A549 (cell line): ENCODE measurements around the gene PPP1R12C. TPM values are rescaled to one million over a fixed set of nuclear protein-coding genes. Genes with fewer than 3 reads are reported as not detected.

Experiments
- ATAC-seq, 2 experiments: fragments of 200-7000 bp in 1 of 2; fragments of >200 bp in 1 of 2; cut with Nextera tagmentation in 1 of 2; cut with Tn5 transposase in 1 of 2; 3 replicates each; pipeline versions ENCODE4 v1.8.0 to v1.9.1; 2018 to 2020; ENCODE audit warnings: mild to moderate bottlenecking in 1 of 2, moderate library complexity in 1 of 2
- CTCF ChIA-PET: fragments of 300-600 bp; sonication (Branson Sonifier 250); formaldehyde crosslinking; extraction: SDS; loops from one replicate; lab custom pipeline; 2021; ENCODE audit warnings: antibody characterized with exemption, inconsistent platforms; lab: Yijun Ruan, JAX
- POLR2A ChIA-PET: fragments of 350-600 bp; formaldehyde crosslinking; extraction: SDS; loops from one replicate; lab custom pipeline; 2021; ENCODE audit warnings: antibody characterized with exemption, inconsistent platforms; lab: Yijun Ruan, JAX
- DNase-seq, 2 experiments: peaks; one replicate each; pipeline versions ENCODE4 v3.0.0 to v3.0.0-alpha.2; 2011 to 2016; ENCODE audit warnings: low read depth in 1 of 2, low spot score in 1 of 2
- FAIRE-seq: peaks from 2 replicates; lab custom pipeline; 2011; peaks lifted over from hg19 to GRCh38; lab: Jason Lieb, UNC
- H3K27ac ChIP-seq, 2 experiments: fragments of >200 bp; sonication (Bioruptor Twin); formaldehyde crosslinking; 3 replicates each; pipeline ENCODE4 v1.5.1; 2016 to 2017
- H3K4me1 ChIP-seq: fragments of >200 bp; sonication (Bioruptor Twin); formaldehyde crosslinking; 3 replicates; pipeline ENCODE4 v1.6.1; 2016
- H3K4me2 ChIP-seq: fragments of >200 bp; sonication (Bioruptor Twin); formaldehyde crosslinking; 3 replicates; pipeline ENCODE4 v1.6.1; 2016
- H3K4me3 ChIP-seq: fragments of >200 bp; sonication (Bioruptor Twin); formaldehyde crosslinking; 3 replicates; pipeline ENCODE4 v1.5.1; 2016
- H3K9me3 ChIP-seq: fragments of >200 bp; sonication (Bioruptor Twin); formaldehyde crosslinking; 3 replicates; pipeline ENCODE4 v1.6.1; 2016
- CEBPB ChIP-seq, 2 experiments: fragments of >200 bp in 1 of 2; sonication (Bioruptor Twin) in 1 of 2; formaldehyde crosslinking in 1 of 2; IDR thresholded peaks; 2 replicates each; pipeline ENCODE4 v1.6.1; 2012 to 2016
- EHF ChIP-seq: fragments of 250-450 bp; sonication (Bioruptor Pico); IDR thresholded peaks from 2 replicates; pipeline ENCODE4 v1.5.0; 2020; ENCODE audit warnings: mild to moderate bottlenecking
- FOSB ChIP-seq: fragments of 250-450 bp; sonication (Bioruptor Pico); IDR thresholded peaks from 2 replicates; pipeline ENCODE4 v1.5.0; 2020; ENCODE audit warnings: mild to moderate bottlenecking, moderate library complexity
- GATA3 ChIP-seq: IDR thresholded peaks from 2 replicates; pipeline ENCODE4 v1.6.1; 2012; ENCODE audit warnings: borderline replicate concordance
- MYC ChIP-seq: IDR thresholded peaks from 2 replicates; pipeline ENCODE4 v1.6.1; 2012; ENCODE audit warnings: mild to moderate bottlenecking, inconsistent platforms, low read length, improper control_type of control experiment, borderline replicate concordance
- NR3C1 ChIP-seq: fragments of >200 bp; sonication (Bioruptor Twin); formaldehyde crosslinking; IDR thresholded peaks from 3 replicates; pipeline ENCODE4 v1.6.1; 2017
- RAD21 ChIP-seq, 2 experiments: fragments of >200 bp in 1 of 2; sonication (Bioruptor Twin) in 1 of 2; formaldehyde crosslinking in 1 of 2; IDR thresholded peaks in 1 of 2; conservative IDR thresholded peaks in 1 of 2; 2 replicates in 1 of 2; 3 replicates in 1 of 2; pipeline ENCODE4 v1.6.1; 2012 to 2018; ENCODE audit warnings: inconsistent platforms in 1 of 2
- RFX5 ChIP-seq: fragments of 450-650 bp; IDR thresholded peaks from 2 replicates; pipeline ENCODE4 v1.7.1; 2014; ENCODE audit warnings: antibody characterized with exemption, mild to moderate bottlenecking, moderate library complexity
- SMC3 ChIP-seq: fragments of >200 bp; sonication (Bioruptor Twin); formaldehyde crosslinking; IDR thresholded peaks from 3 replicates; pipeline ENCODE4 v1.6.1; 2018; ENCODE audit warnings: inconsistent platforms
- TFCP2L1 ChIP-seq: fragments of 250-450 bp; sonication (Bioruptor Pico); IDR thresholded peaks from 2 replicates; pipeline ENCODE4 v1.5.0; 2021; ENCODE audit warnings: mild to moderate bottlenecking
- WGBS: methylation state at CpG from one replicate; pipeline ENCODE4 v1.1.6; 2017; ENCODE audit errors: missing lambda C conversion rate; 5-methylcytosine and 5-hydroxymethylcytosine counted together
- polyA plus RNA-seq, 4 experiments: library from polyadenylated mRNA; depleted of rRNA in 3 of 4; stranded (reverse); fragments of >200 nt; fragmentation: RNase III in 1 of 4; extraction: RNeasy Plus Mini Kit Qiagen cat#74134 plus additional on column Dnase treatment in 1 of 4; gene quantifications; 2 replicates in 3 of 4; 3 replicates in 1 of 4; pipeline ENCODE4 v1.2.3, GENCODE V29; 2011 to 2017
- TF ChIP-seq, protein P1 (sequence below): fragments of 200-600 bp; sonication (generic); IDR thresholded peaks from 2 replicates; pipeline ENCODE4 v1.6.1; 2016; ENCODE audit warnings: antibody characterized with exemption, mild to moderate bottlenecking, moderate library complexity
- TF ChIP-seq, protein P2 (sequence below): fragments of 250-450 bp; sonication (Bioruptor Pico); IDR thresholded peaks from 2 replicates; pipeline ENCODE4 v1.5.0; 2021; ENCODE audit warnings: mild to moderate bottlenecking, moderate library complexity, borderline replicate concordance
- TF ChIP-seq, protein P3 (sequence below): fragments of 150-350 bp; IDR thresholded peaks from 2 replicates; pipeline ENCODE4 v1.6.1; 2014; ENCODE audit warnings: low read depth, mild to moderate bottlenecking, low read length
- TF ChIP-seq, protein P4 (sequence below): IDR thresholded peaks from 2 replicates; pipeline ENCODE4 v1.6.1; 2012
- TF ChIP-seq, protein P5 (sequence below): fragments of >200 bp; sonication (Bioruptor Twin); formaldehyde crosslinking; IDR thresholded peaks from 3 replicates; pipeline ENCODE4 v1.5.1; 2016

PPP1R12C gene
- polyA plus RNA-seq, 2 of the 4 experiments (the other 2 are of a cell fraction) = 22.0 to 70.3 TPM

DNA sequence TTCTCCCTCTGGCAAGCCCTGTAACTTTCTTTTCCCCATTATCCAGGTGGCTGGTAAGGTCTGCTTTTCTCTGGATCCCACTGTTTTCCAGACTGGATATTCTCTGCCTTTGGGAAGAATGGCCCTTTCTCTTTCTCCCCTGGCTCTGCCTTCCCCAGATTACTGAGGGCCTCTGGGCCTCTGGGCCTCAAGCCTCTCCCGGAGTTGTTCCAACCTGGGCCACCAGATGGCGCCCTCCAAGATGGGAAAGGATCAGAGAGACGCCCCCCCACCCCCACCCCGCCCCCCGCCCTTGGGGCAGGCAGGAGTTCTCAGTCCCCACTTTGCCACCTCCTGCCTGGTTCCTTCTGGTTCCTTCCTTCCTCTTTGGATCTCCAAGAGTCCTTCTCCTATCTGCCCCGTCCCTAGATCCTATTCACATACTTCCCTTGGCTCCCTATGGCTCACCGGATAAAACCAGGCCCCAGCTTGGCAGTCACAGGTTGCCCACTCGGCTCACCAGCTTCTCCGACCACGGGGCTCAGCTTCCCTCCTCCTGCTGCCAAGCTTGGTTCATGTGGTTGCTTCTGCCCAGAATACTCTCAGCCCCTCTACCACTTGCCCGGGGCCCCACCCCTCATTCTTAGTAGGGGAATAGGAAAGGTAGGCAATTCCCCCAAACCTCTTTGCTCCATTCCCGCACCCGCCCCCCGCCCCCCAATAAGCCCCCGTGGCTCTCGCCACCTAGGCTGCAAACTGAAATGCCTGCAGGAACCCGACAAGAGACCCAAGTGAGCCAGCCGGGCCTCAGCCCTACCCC, 28.7 kb downstream of the PPP1R12C start:
- 53% methylated on average over 11 of the region's 18 CpGs for WGBS
- no peak for FAIRE-seq

DNA sequence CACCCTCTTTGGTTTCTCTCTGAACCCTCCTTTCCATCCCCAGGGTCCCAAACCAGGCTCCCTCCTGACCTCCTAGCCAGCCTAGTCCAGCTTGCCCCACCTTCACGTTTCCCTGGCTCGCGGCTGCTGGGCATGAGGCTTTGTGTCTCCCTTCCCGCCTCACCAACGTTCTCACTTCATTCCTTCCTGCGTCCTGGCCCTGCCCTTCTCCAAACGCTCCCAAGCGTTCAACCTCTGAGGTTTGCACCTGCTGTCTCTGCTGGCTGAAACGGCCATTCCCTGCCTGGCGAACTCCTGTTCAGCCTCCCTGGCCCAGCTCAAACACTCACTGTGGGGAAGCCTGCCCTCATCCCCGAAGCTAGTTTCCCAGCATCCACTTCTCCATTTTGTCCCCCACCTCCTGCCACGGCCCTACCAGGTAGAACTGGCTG, 29.4 kb downstream of the PPP1R12C start:
- no peak overlapping the region for H3K27ac ChIP-seq
- TF ChIP-seq FOSB (CRISPR knock-in tag) (no peak), CEBPB (IDR thresholded peaks at IDR 0.05) (no peak), TFCP2L1 (CRISPR knock-in tag) (no peak), EHF (CRISPR knock-in tag) (no peak), SMC3 (no peak), GATA3 (no peak), MYC (no peak), RAD21 (conservative IDR thresholded peaks at IDR 0.05 in 1 of 2, IDR thresholded peaks at IDR 0.05 in 1 of 2) (no peak), RFX5 (no peak), NR3C1 (no peak)
- TF ChIP-seq, protein P1, sequence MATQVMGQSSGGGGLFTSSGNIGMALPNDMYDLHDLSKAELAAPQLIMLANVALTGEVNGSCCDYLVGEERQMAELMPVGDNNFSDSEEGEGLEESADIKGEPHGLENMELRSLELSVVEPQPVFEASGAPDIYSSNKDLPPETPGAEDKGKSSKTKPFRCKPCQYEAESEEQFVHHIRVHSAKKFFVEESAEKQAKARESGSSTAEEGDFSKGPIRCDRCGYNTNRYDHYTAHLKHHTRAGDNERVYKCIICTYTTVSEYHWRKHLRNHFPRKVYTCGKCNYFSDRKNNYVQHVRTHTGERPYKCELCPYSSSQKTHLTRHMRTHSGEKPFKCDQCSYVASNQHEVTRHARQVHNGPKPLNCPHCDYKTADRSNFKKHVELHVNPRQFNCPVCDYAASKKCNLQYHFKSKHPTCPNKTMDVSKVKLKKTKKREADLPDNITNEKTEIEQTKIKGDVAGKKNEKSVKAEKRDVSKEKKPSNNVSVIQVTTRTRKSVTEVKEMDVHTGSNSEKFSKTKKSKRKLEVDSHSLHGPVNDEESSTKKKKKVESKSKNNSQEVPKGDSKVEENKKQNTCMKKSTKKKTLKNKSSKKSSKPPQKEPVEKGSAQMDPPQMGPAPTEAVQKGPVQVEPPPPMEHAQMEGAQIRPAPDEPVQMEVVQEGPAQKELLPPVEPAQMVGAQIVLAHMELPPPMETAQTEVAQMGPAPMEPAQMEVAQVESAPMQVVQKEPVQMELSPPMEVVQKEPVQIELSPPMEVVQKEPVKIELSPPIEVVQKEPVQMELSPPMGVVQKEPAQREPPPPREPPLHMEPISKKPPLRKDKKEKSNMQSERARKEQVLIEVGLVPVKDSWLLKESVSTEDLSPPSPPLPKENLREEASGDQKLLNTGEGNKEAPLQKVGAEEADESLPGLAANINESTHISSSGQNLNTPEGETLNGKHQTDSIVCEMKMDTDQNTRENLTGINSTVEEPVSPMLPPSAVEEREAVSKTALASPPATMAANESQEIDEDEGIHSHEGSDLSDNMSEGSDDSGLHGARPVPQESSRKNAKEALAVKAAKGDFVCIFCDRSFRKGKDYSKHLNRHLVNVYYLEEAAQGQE = no peak
- TF ChIP-seq, protein P2, sequence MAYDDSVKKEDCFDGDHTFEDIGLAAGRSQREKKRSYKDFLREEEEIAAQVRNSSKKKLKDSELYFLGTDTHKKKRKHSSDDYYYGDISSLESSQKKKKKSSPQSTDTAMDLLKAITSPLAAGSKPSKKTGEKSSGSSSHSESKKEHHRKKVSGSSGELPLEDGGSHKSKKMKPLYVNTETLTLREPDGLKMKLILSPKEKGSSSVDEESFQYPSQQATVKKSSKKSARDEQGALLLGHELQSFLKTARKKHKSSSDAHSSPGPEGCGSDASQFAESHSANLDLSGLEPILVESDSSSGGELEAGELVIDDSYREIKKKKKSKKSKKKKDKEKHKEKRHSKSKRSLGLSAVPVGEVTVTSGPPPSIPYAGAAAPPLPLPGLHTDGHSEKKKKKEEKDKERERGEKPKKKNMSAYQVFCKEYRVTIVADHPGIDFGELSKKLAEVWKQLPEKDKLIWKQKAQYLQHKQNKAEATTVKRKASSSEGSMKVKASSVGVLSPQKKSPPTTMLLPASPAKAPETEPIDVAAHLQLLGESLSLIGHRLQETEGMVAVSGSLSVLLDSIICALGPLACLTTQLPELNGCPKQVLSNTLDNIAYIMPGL = no peak
- TF ChIP-seq, protein P3, sequence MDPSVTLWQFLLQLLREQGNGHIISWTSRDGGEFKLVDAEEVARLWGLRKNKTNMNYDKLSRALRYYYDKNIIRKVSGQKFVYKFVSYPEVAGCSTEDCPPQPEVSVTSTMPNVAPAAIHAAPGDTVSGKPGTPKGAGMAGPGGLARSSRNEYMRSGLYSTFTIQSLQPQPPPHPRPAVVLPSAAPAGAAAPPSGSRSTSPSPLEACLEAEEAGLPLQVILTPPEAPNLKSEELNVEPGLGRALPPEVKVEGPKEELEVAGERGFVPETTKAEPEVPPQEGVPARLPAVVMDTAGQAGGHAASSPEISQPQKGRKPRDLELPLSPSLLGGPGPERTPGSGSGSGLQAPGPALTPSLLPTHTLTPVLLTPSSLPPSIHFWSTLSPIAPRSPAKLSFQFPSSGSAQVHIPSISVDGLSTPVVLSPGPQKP = no peak
- TF ChIP-seq, protein P4, sequence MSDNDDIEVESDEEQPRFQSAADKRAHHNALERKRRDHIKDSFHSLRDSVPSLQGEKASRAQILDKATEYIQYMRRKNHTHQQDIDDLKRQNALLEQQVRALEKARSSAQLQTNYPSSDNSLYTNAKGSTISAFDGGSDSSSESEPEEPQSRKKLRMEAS = no peak
- DNase-seq (no peak), ATAC-seq (no peak), FAIRE-seq (no peak)
- no peaks in the 10 kb centered on the region for H3K4me1 ChIP-seq
- CTCF ChIA-PET = interaction anchor here (0.7 to 7.8 kb wide), 28 partner anchors 8 to 560 kb away, joined by 3 to 110 read pairs (median 4); partner anchors contain the start of genes CCDC106, EPS8L1, PPP1R12C and RDH13
- no peak overlapping the region for H3K4me2 ChIP-seq
- POLR2A ChIA-PET = interaction anchor here (0.7 to 1.0 kb wide), 3 partner anchors 8 to 397 kb away, joined by 3 to 4 read pairs (median 3); partner anchors contain the start of genes NAT14 and PPP1R12C
- H3K4me3 ChIP-seq = no peak overlapping the region
- WGBS = 81% methylated on average over 12 of the region's 12 CpGs
- H3K9me3 ChIP-seq = no peaks in the 10 kb centered on the region

More for the DNA sequence above, 28.7 kb downstream of the PPP1R12C start:
- Histone ChIP-seq H3K4me2 (no peak overlapping the region), H3K4me1 (no peaks in the 10 kb centered on the region), H3K9me3 (no peaks in the 10 kb centered on the region), H3K4me3 (no peak overlapping the region), H3K27ac (no peak overlapping the region)
- peak; percentile 33 to 51; a peak in 3 of 5 replicates for TF ChIP-seq RAD21 (conservative IDR thresholded peaks at IDR 0.05 in 1 of 2, IDR thresholded peaks at IDR 0.05 in 1 of 2)
- TF ChIP-seq, protein P5, sequence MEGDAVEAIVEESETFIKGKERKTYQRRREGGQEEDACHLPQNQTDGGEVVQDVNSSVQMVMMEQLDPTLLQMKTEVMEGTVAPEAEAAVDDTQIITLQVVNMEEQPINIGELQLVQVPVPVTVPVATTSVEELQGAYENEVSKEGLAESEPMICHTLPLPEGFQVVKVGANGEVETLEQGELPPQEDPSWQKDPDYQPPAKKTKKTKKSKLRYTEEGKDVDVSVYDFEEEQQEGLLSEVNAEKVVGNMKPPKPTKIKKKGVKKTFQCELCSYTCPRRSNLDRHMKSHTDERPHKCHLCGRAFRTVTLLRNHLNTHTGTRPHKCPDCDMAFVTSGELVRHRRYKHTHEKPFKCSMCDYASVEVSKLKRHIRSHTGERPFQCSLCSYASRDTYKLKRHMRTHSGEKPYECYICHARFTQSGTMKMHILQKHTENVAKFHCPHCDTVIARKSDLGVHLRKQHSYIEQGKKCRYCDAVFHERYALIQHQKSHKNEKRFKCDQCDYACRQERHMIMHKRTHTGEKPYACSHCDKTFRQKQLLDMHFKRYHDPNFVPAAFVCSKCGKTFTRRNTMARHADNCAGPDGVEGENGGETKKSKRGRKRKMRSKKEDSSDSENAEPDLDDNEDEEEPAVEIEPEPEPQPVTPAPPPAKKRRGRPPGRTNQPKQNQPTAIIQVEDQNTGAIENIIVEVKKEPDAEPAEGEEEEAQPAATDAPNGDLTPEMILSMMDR = peak; percentile 93
- peak; percentile 80 for TF ChIP-seq SMC3
- TF ChIP-seq MYC = no peak
- POLR2A ChIA-PET = interaction anchor here (0.7 to 1.0 kb wide), 3 partner anchors 8 to 396 kb away, joined by 3 to 4 read pairs (median 3); partner anchors contain the start of genes NAT14 and PPP1R12C
- DNase-seq = peak; percentile 71 to 81
- peak; percentile 52 to 79 for ATAC-seq
- CTCF ChIA-PET = interaction anchor here (0.5 to 7.8 kb wide), 36 partner anchors 8 to 928 kb away, joined by 3 to 110 read pairs (median 4); partner anchors contain the start of genes CCDC106, EPS8L1, PPP1R12C and RDH13
